Measurements from ENCODE around the gene CDKN3.

CDKN3 gene

GRCh38 chr14:54443981-54444380 is 47.2 kb downstream of the CDKN3 start:
- Histone ChIP-seq H3K27ac (ENCODE audit: low read depth, low read length) (no peak overlapping the region), H3K36me3 (ENCODE audit: control insufficient read depth, low read length) (peaks cover 16% of the 10 kb centered on the region), H3K4me2 (ENCODE audit: low read length) (no peak overlapping the region), H4K20me1 (ENCODE audit: control insufficient read depth, insufficient read depth, low read depth, low read length) (0 out of 2 replicates have a peak, but pooled peaks cover 10% of the 10 kb centered on the region), H3K9me2 (replicated peaks; ENCODE audit: control insufficient read depth, low read length) (no peaks in the 10 kb centered on the region), H3K4me1 (ENCODE audit: control insufficient read depth, low read length) (peaks cover 23% of the 10 kb centered on the region), H3K27me3 (ENCODE audit: control insufficient read depth, low read length) (peaks cover 9% of the 10 kb centered on the region; the same call in 1 of the 2 replicates), H3F3A (ENCODE audit: control insufficient read depth, insufficient read depth) (no peaks in the 10 kb centered on the region), H3K79me2 (ENCODE audit: control insufficient read depth, low read length) (peaks cover 21% of the 10 kb centered on the region), H3K4me3 (ENCODE audit: low read length) (no peak overlapping the region), H3K9me3 (ENCODE audit: control insufficient read depth, insufficient read depth, low read length) (no peaks in the 10 kb centered on the region)
- TF ChIP-seq, protein P1, sequence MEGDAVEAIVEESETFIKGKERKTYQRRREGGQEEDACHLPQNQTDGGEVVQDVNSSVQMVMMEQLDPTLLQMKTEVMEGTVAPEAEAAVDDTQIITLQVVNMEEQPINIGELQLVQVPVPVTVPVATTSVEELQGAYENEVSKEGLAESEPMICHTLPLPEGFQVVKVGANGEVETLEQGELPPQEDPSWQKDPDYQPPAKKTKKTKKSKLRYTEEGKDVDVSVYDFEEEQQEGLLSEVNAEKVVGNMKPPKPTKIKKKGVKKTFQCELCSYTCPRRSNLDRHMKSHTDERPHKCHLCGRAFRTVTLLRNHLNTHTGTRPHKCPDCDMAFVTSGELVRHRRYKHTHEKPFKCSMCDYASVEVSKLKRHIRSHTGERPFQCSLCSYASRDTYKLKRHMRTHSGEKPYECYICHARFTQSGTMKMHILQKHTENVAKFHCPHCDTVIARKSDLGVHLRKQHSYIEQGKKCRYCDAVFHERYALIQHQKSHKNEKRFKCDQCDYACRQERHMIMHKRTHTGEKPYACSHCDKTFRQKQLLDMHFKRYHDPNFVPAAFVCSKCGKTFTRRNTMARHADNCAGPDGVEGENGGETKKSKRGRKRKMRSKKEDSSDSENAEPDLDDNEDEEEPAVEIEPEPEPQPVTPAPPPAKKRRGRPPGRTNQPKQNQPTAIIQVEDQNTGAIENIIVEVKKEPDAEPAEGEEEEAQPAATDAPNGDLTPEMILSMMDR (IDR thresholded peaks at IDR 0.05; ENCODE audit: low read depth, low read length, poor library complexity, severe bottlenecking): no peak
- TF ChIP-seq EZH2phosphoT487 (IDR thresholded peaks at IDR 0.05; ENCODE audit: borderline replicate concordance, low read length): no peak

GRCh38 chr14:54444681-54445080 is 47.9 kb downstream of the CDKN3 start:
- no peak overlapping the region for H3K4me3 ChIP-seq (ENCODE audit: low read length)
- H3K36me3 ChIP-seq (ENCODE audit: control insufficient read depth, low read length): peaks cover 9% of the 10 kb centered on the region
- no peaks in the 10 kb centered on the region for H3F3A ChIP-seq (ENCODE audit: control insufficient read depth, insufficient read depth)
- peaks cover 12% of the 10 kb centered on the region; the same call in 1 of the 2 replicates for H3K27me3 ChIP-seq (ENCODE audit: control insufficient read depth, low read length)
- no peaks in the 10 kb centered on the region for H3K9me2 ChIP-seq (replicated peaks; ENCODE audit: control insufficient read depth, low read length)
- TF ChIP-seq EZH2phosphoT487 (IDR thresholded peaks at IDR 0.05; ENCODE audit: borderline replicate concordance, low read length): no peak
- TF ChIP-seq, protein P1 (IDR thresholded peaks at IDR 0.05; ENCODE audit: low read depth, low read length, poor library complexity, severe bottlenecking): no peak
- peaks cover 16% of the 10 kb centered on the region for H3K4me1 ChIP-seq (ENCODE audit: control insufficient read depth, low read length)
- H4K20me1 ChIP-seq (ENCODE audit: control insufficient read depth, insufficient read depth, low read depth, low read length): 0 out of 2 replicates have a peak, but pooled peaks cover 10% of the 10 kb centered on the region
- no peaks in the 10 kb centered on the region for H3K9me3 ChIP-seq (ENCODE audit: control insufficient read depth, insufficient read depth, low read length)
- H3K4me2 ChIP-seq (ENCODE audit: low read length): no peak overlapping the region
- H3K27ac ChIP-seq (ENCODE audit: low read depth, low read length): no peak overlapping the region
- peaks cover 14% of the 10 kb centered on the region for H3K79me2 ChIP-seq (ENCODE audit: control insufficient read depth, low read length)

- H3K27ac ChIP-seq (ENCODE audit: low read depth, low read length): no peak overlapping the region
- H3K4me1 ChIP-seq (ENCODE audit: control insufficient read depth, low read length): peaks cover 9% of the 10 kb centered on the region
- no peaks in the 10 kb centered on the region for H3K9me3 ChIP-seq (ENCODE audit: control insufficient read depth, insufficient read depth, low read length)
- H3K79me2 ChIP-seq (ENCODE audit: control insufficient read depth, low read length): no peaks in the 10 kb centered on the region
- H3F3A ChIP-seq (ENCODE audit: control insufficient read depth, insufficient read depth): no peaks in the 10 kb centered on the region
- no peaks in the 10 kb centered on the region for H4K20me1 ChIP-seq (ENCODE audit: control insufficient read depth, insufficient read depth, low read depth, low read length)
- no peak for TF ChIP-seq EZH2phosphoT487 (IDR thresholded peaks at IDR 0.05; ENCODE audit: borderline replicate concordance, low read length)
- TF ChIP-seq, protein P1 (IDR thresholded peaks at IDR 0.05; ENCODE audit: low read depth, low read length, poor library complexity, severe bottlenecking): no peak
- no peaks in the 10 kb centered on the region for H3K36me3 ChIP-seq (ENCODE audit: control insufficient read depth, low read length)
- peaks cover 12% of the 10 kb centered on the region; the same call in 1 of the 2 replicates for H3K27me3 ChIP-seq (ENCODE audit: control insufficient read depth, low read length)
- no peak overlapping the region for H3K4me3 ChIP-seq (ENCODE audit: low read length)
- no peak overlapping the region for H3K4me2 ChIP-seq (ENCODE audit: low read length)
- no peaks in the 10 kb centered on the region for H3K9me2 ChIP-seq (replicated peaks; ENCODE audit: control insufficient read depth, low read length)
Measured at GRCh38 chr14:54446161-54446693, 49.4 kb downstream of the CDKN3 start.

Data from DOHH2 (cell line).